GM12873 (cell line): ENCODE measurements around the gene TYW1B.

ENCODE experiments used
- CTCF ChIP-seq: IDR thresholded peaks from 2 replicates; pipeline ENCODE4 v1.5.1; 2012; ENCODE audit warnings: low read depth, mild to moderate bottlenecking, moderate library complexity, low read length, control low read depth; ENCODE audit not compliant: insufficient read depth; ENCODE audit errors: missing control alignments

TYW1B gene

GRCh38 chr7:72751378-72751777 lies 76.6 kb downstream of the TYW1B start:
- TF ChIP-seq CTCF, result no peak

- TF ChIP-seq CTCF, result no peak
Observed at GRCh38 chr7:72710983-72711382, 117.0 kb downstream of the TYW1B start.

GRCh38 chr7:72709909-72710308 lies 118.1 kb downstream of the TYW1B start:
- no peak for TF ChIP-seq CTCF

- no peak for TF ChIP-seq CTCF
Observed at GRCh38 chr7:72706521-72706920, 121.5 kb downstream of the TYW1B start.

GRCh38 chr7:72704894-72705293 lies 123.1 kb downstream of the TYW1B start:
- TF ChIP-seq CTCF, result no peak

- no peak for TF ChIP-seq CTCF
Observed at GRCh38 chr7:72674394-72674793, 153.6 kb downstream of the TYW1B start.

- peak; percentile 23 for TF ChIP-seq CTCF
Observed at GRCh38 chr7:72635273-72635908, 192.6 kb downstream of the TYW1B start.
